Activated CD4-positive, alpha-beta T cell treated with anti-CD3 and anti-CD28 coated beads, Interleukin-2, amount 50 U/mL, for 16 hours (primary cell): ENCODE data around the gene AHDC1.
"Not testable (repeated sequence)": the region's sequence is repeated elsewhere in the genome, so short reads cannot be mapped to it uniquely, and the experiment has no call there.

Experiments used
- DNase-seq: peaks from one replicate; pipeline ENCODE4 v3.0.0-alpha.2; 2020

The AHDC1 gene

GRCh38 chr1:27547220-27548116 lies 56.5 kb downstream of the AHDC1 start:
- DNase-seq: no peak

- no peak for DNase-seq
Observed at GRCh38 chr1:27545876-27546275, 58.1 kb downstream of the AHDC1 start.

DNA sequence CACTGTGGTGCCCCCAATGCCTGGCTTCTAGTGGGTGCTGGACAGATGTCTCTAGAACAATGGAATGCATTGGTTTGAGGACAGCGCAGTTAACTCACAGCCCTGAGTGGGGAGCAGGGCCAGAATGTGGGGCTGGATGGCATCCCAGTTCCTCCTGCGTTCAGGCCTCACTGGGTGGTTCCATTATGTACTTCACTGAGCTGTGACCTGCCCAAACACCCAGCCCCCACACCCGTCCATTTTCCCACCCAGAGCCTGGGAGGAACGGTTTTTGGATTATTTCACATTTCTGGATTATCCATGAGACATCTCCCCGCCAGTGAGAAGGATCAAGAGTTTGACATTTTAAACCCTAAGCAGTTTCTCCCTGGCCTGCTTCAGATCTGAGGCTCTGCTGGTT lies 58.7 kb downstream of the AHDC1 start:
- no peak for DNase-seq

DNA sequence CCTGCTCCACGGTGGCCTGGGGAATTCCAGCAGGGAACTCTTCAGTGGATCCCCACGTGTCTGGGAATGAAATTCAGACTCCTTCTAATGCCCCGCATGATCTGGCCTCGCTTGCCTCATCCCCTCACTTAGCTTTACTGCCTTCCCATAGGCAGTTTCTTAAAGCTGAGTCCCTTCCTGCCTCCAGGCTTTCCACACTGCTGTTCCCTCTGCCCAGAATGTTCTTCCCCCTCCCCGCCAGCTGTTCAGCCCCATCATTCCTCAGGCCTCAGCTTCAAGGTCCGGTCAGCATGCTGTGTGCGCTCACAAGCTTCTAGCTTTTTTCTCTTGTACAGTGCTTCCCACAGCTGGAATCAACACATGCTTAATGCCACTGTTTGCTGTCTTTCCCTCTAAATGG lies 59.1 kb downstream of the AHDC1 start:
- no peak for DNase-seq

GRCh38 chr1:27543284-27543683 lies 60.7 kb downstream of the AHDC1 start:
- no peak for DNase-seq

DNA sequence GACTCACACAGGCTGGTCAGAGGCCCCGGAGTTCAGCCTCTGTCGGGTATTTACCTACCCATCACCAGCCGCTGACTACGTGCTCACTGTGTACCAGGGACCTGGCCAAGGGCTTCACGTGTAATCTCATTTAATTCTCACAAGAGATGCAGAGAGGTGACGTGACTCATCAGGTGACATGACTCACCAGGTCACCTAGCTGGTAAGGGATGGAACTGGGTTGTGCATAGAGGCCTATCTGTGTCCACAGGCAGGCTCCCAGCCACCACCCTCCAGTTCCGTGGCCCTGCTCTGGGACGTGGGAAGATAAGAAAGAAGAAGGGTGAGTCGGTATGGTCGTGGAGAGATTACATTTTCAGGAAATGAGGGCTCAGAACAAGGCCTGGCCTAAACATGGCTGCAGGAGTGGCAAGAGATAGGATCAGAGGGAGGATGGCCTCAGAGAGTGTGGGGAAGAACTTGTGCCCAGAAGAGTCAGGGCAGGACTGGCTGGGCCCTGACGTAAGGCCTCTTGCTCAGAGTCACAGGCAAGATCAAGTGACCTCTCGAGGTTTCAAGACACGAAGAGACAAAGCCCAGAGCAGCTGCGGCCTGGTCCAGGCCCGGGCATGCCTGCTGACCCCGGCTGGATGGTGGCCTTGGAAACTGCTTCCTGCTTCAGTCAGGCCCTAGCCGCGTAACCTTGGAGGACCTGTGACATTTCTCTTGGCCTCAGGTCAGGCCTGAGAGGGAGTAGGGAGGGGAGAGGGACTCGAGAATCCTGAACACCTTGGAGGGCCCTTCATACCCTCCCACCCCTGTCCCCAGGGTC lies 61.3 kb downstream of the AHDC1 start:
- DNase-seq: peak; percentile 39

GRCh38 chr1:27539901-27540861 lies 63.8 kb downstream of the AHDC1 start:
- no peak for DNase-seq

DNA sequence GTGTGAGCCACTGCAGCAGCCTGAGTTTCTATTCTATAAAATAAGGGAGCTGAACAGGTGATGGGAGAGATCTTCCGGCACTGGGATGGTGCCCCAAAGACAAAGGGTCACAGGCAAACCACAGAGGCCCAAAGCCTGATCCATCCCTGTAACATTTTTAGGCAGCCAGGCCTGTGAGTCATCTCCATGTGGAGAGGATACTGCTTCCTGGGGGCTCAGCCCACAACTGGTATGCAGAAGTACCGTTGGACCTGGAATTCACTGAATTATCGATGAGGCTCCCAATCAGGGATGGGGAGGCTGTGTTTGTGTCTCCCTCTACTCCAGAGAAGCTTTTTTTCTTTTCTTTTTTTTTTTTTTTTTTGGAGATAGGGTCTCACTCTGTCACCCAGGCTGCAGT lies 65.2 kb downstream of the AHDC1 start:
- no peak for DNase-seq

GRCh38 chr1:27538305-27538676 lies 65.7 kb downstream of the AHDC1 start:
- DNase-seq: not testable (repeated sequence)

- no peak for DNase-seq
Observed at GRCh38 chr1:27536767-27537166, 67.2 kb downstream of the AHDC1 start.

DNA sequence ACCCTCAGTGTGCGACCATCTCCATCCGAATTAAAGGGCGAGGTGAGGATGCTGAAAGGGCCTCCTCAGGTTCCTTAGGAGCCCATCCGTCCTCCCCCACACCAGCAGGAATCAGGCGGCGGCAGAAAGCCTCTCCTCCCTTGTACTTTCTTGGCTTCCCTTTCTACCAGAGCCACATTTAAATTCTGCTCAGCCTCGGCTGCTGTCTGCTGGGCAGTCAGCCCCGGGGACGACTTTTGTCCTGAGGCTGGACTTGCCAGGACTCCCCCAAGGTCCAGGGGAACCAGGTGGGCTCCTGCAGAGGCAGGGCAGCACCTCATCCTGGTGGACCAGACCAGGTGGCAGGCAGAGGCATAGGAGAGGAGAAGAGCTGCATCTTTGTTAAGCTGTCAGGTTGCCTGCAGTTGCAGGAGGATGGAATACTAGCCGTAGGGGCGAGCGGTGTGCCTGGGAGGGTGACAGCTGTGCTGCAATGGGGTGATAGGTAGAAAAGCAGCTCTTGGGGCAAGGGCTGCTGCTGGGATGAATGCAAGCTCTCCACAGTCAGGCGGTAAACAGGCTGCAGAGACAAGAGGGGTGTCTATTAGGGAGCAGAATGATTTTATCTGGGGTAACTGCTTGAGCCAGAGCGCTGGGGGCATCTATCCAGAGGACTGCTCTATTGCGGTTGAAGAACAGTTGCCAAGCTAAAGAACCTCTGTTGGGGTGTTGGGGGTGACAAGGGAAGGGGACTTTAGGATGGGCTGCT lies 67.8 kb downstream of the AHDC1 start:
- DNase-seq: no peak

DNA sequence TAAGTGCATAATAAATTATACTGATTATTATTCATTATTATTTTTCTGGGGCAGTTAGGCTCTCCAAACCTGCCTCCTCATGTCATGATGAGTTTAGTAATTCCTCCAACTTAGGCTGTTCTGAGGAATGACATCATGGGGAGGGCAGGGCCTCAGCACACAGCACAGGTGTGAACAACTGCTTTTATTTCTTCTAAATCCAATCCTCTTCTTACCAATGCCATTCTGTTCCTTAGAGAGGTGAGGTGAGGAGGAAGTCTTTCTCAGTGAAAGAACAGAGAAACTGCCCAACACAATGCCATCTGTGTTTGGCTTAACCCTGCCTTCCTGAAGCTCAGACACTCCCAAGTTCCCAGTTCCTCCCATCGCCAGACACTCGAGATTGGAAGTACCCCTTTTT lies 68.6 kb downstream of the AHDC1 start:
- DNase-seq: no peak

- no peak for DNase-seq
Observed at GRCh38 chr1:27531959-27532685, 71.8 kb downstream of the AHDC1 start.

DNA sequence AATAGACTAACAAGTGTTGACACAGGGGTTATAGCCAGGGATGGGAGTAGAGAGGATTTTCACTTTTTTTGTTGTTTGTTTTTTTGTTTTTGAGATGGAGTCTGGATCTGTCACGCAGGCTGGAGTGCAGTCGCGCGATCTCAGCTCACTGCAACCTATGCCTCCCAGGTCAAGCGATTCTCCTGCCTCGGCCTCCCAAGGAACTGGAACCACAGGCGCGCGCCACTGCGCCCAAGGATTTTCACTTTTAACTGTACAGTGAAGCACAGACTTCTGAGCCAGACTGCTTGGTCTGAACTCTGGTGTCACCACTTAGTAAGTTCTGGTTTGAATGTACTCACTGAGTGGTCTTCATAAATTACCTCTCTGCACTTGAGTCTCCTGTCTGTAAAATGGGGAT lies 73.8 kb downstream of the AHDC1 start:
- no peak for DNase-seq

- no peak for DNase-seq
Observed at GRCh38 chr1:27529704-27530018, 74.3 kb downstream of the AHDC1 start.

DNA sequence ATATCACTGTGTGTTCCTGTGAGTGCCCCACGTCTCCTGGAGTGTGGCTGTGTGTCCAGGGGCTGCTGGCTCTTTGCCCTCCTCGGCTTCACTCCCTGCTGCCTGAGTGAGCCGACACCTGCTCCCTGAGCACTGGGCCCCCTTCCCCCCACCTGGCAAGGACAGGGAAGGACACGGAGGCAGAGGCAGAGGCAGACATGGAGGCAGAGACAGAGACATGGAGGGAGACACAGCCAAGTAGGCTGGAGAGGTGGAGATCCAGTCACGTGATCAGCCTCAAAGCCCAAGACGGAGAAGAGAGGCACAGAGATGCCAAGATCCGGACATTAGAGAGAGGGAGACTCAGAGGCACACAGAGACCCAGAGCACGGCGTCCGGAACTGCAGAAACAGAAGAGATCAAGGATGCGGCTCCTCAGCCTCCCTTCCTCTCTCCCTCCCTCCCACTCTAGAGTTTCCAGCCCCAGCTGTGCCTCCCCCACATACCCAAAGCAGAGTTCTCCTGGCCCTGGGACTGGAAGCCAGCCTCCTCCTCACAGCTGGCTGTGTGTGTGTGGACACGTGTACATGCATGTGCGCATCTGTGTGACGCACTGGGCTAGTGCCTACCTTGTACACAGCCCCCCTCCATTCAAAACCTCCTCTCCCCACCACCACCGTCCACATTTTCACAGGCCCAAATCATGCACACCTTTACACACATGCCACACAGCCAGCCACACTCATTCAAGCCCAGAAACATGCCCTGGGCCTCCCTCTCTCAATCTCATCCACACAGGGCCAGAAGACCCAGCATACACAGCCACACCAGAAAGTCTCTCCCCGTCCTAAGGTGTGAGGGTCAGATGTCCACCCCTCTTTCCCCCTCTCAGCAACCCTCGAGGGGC lies 74.9 kb downstream of the AHDC1 start:
- no peak for DNase-seq

GRCh38 chr1:27527890-27528817 lies 75.8 kb downstream of the AHDC1 start:
- no peak for DNase-seq

GRCh38 chr1:27527223-27527889 lies 76.6 kb downstream of the AHDC1 start:
- DNase-seq: peak; percentile 11
